HG03558 (cell line): ENCODE data around the gene CREBBP.

Experiments used
- ATAC-seq: cut with Tn5 transposase; IDR thresholded peaks from one replicate; pipeline ENCODE4 v1.9.1; 2021; ENCODE audit warnings: moderate number of reproducible peaks; ENCODE audit not compliant: unreplicated experiment; ENCODE audit errors: extremely low read depth

Gene CREBBP

DNA sequence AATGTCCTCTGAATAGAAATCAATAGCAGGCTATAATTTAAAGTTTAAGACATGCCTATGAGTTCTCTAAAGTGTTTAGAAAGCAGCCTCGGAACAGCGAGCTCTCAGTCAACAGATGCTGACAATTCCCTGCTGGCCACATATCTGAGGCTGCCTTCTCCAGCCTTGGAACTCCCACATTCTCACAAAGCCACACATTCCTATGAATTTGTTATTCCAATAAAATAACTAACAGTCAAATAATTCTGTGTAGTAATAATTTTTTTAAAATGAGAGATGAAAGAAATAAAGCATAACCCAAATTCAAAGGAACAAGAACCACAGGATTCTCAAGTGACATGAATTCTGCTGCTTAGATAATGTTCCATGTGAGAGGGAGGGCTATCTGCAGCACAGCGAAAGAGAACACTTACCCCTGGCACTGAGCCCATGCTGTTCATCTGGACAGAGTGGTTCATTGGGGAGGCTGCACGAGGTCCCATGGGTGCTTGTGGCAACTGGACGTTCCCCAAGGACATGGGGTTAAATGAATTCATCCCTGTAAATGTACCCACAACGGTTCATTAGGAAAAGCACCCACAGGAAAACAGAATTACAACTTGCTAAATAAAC is 106.3 kb downstream of the CREBBP start:
- ATAC-seq = no peak

GRCh38 chr16:3773663-3774062 is 106.8 kb downstream of the CREBBP start:
- ATAC-seq = no peak

DNA sequence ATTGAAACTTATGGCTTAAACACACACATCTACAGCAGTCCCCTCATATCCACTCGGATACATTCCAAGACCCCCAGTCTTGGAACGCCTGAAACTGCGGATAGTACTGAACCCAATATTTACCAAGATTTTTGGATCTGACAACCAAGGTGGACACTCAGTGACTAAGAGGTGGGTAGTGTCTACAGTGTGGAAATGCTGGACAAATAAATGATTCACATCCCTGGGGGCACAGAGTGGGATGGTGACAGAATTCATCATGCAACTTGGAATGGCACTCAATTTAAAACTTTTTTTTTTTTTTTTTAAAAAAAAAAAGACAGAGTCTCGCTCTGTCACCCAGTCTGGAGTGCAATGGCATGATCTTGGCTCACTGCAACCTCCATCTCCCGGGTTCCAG is 109.0 kb downstream of the CREBBP start:
- ATAC-seq = no peak

DNA sequence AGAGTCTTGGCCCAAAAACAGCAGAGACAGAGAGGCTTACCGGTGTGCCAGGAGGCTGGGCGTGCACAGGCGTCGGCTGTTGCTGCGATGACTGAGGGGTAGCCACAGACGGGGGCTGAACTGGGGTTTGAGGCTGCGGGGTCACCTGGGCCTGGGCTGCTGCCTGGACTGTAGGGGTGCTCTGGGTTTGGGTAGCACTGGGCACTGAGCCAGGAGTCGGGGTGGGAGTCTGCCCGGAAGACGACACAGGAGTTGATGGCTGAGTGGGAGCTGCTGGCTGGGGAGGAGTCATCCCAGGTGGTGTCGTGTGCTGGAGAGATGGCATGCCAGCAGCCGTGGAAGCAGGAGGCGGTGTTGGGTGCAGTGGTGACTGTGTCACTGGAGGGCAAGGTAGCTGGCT is 110.0 kb downstream of the CREBBP start:
- ATAC-seq = no peak

DNA sequence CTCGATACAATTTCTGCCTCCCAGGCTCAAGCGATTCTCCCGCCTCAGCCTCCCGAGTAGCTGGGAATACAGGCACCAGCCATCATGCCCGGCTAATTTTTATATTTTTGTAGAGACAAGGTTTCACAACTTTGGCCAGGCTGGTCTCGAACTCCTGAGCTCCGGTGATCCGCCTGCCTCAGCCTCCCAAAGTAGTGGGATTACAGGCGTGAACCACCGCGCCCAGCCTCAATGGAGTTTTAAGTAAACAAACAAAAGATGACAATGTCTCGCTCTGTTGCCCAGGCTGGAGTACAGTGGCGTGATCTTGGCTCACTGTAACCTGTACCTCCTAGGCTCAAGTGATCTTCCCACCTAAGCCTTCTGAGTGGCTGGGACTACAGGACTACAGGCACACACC is 110.6 kb downstream of the CREBBP start:
- ATAC-seq = no peak

- ATAC-seq = no peak
Measured at GRCh38 chr16:3769013-3769412, 111.5 kb downstream of the CREBBP start.

GRCh38 chr16:3767333-3767986 is 113.1 kb downstream of the CREBBP start:
- ATAC-seq = no peak

- ATAC-seq = no peak
Measured at GRCh38 chr16:3766177-3766576, 114.3 kb downstream of the CREBBP start.

DNA sequence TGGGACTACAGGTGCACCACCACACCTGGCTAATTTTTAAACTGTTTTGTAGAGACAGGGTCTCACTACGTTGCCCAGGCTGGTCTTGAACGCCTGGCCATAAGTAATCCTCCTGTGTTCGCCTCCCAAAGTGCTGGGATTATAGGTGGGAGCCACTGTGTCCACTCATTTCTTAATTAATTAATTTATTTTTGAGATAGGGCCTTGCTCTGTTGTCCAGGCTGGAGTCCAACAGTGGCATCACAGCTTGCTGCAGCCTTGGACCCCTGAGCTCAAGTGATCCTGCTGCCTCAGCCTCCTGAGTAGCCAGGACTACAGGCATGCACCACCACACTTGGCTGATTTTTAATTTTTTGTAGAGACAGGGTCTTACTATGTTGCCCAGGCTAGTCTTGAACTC is 116.1 kb downstream of the CREBBP start:
- ATAC-seq = no peak

DNA sequence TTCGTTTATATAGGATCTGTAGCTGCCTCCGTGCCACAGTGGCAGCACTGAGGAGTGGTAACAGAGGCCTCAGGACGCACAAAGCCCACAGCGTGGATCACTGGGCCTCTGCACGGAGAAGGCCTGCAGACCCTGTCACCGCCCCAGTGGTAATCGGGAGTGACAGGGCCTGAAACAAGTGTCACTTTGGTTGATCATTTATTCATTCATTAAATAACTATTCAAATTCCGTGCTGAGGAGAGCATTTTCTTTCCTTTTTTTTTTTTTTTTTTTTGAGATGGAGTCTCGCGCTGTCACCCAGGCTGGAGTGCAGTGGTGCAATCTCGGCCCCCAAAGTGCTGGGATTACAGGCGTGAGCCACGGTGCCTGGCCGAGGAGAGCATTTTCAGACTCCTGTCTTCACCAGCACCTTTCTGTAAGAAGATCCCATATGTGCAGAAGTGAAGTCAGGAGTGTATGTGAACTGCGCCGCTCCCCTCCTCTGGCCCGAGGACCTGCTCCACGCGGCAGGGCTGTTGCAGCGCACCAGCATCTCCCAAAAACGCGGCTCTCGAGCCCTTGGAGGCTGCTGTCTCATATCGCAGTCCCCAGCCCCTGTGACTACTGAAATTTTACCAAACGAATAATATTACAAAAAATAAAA is 118.3 kb downstream of the CREBBP start:
- ATAC-seq = no peak

- no peak for ATAC-seq
Measured at GRCh38 chr16:3761375-3762106, 119.0 kb downstream of the CREBBP start.

- ATAC-seq = no peak
Measured at GRCh38 chr16:3760518-3760917, 120.0 kb downstream of the CREBBP start.

- ATAC-seq = no peak
Measured at GRCh38 chr16:3759736-3760135, 120.8 kb downstream of the CREBBP start.

DNA sequence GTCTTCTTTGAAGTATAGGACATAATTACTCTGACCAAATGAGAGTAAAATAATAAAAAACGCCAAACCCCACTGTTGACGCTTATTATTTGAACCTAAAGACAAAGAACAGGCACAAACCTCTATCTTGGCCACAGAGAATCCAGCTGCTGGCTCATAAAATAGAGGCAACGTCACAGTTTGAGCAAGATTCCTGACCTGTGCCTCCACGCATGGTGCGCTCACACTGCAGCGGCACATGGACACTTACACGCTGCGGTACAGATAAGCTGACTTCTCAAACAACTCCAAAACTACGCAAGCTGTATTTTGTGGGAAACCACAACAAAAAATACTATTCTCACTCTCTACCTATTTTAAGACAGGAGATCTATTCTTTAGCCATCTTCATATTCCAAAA is 124.4 kb downstream of the CREBBP start:
- no peak for ATAC-seq

GRCh38 chr16:3755249-3755648 is 125.3 kb downstream of the CREBBP start:
- no peak for ATAC-seq

- no peak for ATAC-seq
Measured at GRCh38 chr16:3754772-3755171, 125.7 kb downstream of the CREBBP start.

GRCh38 chr16:3754081-3754703 is 126.3 kb downstream of the CREBBP start:
- no peak for ATAC-seq

- no peak for ATAC-seq
Measured at GRCh38 chr16:3752984-3753383, 127.5 kb downstream of the CREBBP start.

GRCh38 chr16:3751878-3752277 is 128.6 kb downstream of the CREBBP start:
- ATAC-seq = no peak

DNA sequence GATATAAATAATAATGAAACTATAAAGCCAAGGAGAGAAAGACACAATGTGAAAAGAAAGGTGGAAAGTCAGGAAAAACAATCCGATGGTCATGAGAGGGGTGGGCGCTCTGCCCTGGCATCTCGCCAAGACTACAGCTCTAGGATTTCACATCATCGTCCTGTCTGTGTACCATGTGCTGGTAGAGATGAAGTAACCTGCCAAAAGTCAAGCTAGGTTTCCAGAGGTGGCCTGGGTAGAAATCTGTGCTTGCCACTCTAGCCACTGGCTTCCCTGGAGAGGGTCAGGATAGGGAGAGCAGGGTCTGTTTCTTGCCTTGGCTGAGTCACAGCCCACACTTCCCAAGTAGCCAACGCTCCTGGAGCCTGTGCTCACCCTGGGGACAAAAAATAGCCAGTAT is 132.2 kb downstream of the CREBBP start:
- no peak for ATAC-seq
